HG03097 (cell line): ENCODE results near the gene TCEA2.

Experiments
- ATAC-seq: cut with Tn5 transposase; IDR thresholded peaks from one replicate; pipeline ENCODE4 v1.9.1; 2021; ENCODE audit not compliant: unreplicated experiment, low FRiP score

The TCEA2 gene

DNA sequence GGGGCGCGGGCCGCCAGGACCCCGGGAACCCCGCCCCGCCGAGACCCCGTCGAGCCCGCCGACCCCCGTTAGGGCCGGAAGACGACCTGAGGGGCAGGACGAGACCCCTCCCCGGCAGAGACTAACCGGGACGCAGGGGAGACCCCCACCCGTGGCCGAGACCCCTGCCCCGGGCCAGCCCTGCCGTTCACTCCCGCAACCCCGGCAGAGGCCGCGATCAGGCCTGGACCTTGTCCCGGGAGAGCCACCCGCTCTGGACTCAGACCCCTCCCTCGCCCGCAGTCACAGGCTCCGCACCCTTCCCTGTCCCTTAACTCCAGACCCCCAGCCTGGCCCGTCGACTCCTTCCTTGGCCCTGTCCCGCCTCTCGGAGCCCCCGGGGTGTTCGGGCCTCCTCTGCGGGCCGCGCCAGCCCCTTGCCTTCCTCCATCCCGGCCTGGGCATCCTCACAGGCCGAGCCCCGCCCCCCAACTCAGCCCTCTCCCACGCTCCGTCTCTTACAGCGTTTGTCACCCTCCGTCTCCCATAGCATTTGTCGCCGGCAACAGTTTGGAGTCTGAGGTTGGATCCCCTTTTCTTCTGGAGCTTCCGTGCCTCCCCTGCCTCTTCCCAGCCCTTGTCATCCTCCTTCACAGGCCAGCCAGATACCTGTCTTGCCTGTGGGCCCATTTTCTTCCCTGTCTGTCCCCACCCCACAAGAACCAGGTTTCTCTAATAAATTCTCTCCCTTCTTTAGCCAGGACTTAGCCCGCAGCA, 569 bp downstream of the TCEA2 start:
- ATAC-seq = no peak

DNA sequence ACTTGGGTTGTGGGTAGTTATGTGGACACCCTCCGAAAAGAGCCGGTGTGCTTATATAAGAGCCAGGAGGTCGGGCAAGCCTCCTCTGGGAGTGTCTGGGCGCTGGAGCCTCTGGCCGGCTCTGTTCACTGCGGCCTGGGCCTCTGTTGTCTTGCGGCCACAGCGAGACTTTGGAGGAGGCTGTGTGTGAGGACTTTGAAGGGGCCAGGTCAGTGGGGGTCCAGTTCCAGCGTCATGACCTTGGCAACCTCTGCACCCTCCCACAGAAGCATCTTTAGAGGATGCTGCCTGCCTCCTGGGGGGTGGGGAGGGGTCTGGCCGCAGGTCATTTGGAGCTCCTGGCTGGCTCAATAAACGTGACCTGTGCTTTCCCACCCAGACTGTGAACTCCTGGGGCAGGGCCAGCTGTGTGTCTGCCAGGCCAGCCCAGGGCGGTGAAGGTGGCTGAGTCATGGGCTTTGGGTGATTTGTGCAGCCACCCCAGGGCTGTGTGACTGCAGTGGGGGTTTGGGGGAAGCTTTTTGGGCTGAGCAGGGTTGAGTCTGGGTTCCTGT, 1.2 kb downstream of the TCEA2 start:
- ATAC-seq = no peak

DNA sequence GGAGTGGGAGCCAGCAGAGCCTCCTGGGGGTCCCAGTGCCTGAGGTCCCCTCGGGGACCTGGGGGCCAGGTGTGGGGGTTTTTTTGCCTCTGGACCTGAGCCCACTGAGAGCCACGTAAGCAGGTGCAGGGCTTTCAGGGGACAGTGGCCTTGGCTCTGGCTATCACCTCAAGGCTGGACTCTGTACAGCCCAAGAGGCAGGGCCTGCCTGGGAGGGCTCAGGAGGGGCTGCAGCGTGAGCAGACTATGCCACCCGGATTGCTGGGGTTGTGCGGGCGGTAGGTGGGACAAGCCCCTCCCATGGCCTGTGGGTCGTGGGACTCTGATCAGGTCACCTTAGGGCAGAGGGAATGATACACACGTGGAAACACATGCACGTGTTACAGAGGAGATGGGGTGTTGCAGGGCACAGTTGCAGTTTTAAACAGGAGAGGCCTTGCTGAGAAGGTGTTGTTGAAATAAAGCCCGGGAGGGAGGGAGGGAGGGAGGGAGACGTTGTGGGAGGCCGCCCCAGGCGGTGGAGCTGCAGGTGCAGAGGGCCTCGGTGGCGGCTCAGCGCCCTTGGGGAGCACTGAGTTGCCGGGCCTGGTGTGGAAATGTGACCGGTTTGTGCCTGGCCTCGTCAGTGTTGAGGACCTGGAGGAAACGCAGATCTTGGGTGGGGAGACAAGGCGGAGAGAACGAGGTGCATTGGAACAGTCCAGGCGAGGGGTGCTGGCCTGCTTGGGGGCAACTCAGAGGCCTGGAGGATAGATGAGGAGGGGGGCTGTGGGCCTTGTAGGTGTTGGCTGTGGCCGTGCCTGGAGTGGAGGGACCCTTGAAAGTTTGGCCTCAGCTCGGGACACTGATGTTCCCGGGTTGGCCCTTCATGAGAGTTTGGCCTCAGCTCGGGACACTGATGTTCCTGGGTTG, 2.3 kb downstream of the TCEA2 start:
- no peak for ATAC-seq

DNA sequence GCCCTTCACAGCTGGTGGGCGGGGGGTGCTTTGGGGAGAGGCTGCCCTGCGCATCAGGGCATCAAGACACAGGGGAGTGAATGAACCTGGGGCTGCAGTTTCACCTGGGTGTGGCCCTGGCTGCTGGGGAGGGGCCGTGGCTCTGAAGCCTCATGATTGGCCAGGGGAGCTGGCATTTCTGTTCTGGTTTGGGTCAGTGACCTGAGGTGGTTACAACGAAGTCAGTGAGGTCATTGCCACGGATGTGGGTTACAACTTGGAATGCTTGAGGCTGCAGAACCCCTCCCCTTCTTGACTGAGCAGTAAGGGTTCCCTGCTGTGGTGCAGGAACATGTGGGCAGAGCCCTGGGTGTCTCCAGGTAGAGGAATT, 3.0 kb downstream of the TCEA2 start:
- ATAC-seq = peak; percentile 42

DNA sequence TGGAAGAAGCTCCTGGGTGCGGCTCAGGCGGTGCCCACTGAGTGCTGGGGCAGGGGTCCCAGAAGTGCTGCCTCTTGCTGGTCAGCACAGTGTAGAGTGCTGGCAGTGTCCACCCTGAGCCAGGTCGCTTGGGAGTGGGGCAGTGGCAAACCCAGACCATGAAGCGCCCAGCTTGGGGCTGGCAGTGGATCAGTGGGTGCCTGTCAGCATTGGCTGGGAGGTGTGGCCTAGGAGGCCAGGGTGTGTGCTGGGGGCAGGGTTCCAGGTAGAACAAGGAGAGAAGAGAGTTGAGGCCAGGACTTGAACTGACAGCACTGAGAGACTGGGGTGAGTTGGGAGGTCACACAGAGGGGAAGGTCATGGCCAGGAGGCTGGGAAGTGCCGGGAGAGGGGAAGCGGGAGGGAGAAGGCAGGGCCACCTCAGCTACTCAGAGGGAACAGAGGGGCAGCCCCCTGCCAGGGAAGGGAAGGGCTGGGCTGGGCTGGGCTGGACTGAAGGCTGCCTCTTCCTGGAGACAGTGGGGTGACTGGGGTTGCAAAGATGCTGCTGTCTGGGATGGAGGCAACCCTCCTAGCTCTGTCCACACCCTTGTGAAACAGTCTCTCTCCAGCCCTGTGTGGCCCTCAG, 4.1 kb downstream of the TCEA2 start:
- ATAC-seq = no peak

DNA sequence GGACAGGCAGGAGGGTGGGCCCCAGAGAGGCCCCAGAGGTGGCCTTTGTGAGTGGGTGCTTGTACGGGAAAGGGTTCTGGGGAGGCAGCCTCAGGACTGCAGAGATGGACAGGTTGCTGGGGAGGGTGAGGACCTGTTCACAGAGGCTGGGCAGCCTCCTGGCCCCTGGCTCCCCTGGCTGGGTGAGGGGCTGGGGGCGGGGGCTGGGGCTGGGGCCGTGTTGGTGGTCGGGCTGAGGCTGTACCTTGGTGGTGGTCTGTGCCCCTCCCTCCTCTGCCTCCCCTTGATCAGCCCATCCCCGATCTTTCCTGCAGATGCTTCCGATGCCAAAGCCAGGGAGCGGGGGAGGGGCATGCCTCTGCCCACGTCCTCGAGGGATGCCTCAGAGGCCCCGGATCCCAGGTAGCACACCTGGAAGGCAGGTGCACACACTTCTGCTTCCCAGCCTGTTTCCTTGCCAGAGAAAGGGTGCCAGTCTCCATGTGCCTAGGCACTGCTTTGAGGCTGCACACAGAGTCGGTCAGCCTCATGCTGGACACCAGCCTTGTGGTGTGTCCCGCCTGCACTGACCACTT, 4.8 kb downstream of the TCEA2 start:
- ATAC-seq = no peak

DNA sequence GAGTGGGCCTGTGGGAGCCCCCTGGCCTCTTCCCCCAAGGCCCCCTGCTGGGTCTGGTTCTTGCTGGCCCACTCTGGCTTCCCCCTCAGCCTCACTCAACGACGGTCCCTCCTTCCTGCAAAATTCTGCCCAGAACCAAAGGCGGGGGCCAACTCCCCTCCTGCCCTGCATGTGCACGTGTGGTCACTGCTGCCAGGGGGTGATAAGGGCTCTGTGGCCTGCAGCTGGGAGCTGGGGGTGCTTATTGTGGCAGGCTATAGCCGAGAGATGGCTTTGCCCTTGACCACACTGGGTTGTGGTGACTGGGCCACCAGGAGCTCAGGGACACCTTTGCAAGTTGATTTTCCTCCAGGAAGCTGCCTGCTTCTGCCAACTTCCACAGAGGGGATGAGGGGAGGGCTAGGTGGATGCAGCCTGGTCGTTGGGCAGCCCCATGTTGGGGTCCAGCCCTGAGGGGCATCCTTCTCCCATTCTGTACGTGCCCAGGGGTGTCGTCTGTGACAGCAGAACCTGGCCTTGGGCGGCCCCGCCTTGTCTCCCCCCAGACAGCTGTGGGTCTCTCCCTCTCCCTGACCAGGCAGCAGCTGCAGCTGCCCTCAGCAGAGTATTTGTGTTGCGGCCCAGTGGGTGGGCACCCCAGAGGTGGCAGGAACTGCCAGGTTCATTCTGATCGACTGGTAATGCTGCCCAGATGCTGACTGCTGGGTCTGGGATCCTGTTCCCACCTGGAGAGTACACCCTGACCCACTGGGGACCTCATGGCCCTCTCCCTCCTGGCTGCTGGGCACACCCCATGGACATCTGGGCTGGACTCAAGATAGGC, 5.6 kb downstream of the TCEA2 start:
- no peak for ATAC-seq

DNA sequence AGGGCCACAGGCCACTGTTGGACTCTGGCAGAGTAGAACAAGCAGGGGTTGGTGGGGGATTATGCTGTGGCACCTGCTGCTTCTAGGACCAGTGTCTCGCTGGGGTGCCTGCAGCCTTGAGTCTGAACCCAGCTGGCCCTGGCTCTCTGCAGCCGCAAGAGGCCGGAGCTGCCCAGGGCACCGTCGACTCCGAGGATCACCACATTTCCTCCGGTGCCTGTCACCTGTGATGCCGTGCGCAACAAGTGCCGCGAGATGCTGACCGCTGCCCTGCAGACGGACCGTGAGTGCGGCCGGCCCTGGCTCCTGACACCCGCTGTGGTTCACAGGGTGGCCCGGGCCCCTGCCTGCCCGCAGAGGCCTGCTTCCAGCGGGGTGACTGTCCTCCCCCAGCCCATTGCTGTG, 6.2 kb downstream of the TCEA2 start:
- ATAC-seq = no peak

DNA sequence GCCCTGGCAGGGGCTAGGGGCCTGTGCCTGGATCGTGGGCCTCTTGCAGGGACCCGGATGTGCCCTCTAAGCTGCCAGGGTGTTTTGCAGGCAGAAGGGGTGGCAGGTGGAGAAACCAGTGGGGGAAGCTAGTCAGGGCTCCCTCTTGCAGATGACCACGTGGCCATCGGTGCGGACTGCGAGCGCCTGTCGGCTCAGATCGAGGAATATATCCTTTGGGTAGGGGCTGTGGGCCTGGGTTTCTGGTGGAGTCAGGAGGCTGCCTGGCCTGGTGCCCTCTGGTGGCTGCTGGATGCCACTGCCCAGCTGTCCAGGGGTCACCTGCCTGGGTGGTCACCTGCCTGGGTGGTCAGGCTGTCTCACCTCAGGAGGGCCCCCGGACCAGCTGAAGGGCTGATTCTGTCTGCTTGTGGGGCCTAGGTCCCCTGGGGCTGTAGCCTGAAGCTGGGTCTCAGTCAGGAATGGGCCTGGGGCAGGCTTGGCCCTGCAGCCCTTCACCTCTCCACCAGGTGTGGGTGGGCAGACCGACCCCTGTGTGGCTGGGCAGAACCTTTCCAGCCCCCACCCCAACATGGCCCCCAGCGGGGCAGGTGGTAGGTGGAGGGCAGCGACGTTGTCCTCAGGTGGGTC, 6.7 kb downstream of the TCEA2 start:
- ATAC-seq = no peak

DNA sequence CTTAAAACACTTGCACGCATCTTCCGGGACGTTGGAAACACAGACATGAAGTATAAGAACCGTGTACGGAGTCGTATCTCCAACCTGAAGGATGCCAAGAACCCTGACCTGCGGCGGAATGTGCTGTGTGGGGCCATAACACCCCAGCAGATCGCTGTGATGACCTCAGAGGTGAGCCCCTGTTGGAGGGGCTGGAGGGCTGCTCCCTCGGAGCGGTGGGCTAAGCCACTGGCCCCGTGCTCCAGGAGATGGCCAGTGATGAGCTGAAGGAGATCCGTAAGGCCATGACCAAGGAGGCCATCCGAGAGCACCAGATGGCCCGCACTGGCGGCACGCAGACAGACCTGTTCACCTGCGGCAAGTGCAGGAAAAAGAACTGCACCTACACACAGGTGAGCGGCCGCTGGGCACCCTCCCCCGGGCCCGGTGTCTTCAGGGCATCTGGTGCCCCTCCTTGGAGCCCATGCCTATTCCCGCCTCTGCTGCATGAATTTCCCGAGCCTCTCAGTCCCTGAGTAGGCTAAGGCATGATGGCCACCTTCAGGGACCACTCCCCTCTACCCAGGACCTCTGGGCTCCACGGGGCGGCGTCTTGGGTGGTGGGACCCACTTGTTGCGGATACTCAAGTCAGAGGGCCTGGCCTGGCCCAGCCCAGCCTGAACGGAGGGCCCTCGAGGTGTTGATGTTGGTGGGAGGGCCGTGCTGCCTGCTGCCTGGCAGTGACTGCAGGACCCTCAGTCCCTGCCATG, 7.4 kb downstream of the TCEA2 start:
- ATAC-seq = no peak

DNA sequence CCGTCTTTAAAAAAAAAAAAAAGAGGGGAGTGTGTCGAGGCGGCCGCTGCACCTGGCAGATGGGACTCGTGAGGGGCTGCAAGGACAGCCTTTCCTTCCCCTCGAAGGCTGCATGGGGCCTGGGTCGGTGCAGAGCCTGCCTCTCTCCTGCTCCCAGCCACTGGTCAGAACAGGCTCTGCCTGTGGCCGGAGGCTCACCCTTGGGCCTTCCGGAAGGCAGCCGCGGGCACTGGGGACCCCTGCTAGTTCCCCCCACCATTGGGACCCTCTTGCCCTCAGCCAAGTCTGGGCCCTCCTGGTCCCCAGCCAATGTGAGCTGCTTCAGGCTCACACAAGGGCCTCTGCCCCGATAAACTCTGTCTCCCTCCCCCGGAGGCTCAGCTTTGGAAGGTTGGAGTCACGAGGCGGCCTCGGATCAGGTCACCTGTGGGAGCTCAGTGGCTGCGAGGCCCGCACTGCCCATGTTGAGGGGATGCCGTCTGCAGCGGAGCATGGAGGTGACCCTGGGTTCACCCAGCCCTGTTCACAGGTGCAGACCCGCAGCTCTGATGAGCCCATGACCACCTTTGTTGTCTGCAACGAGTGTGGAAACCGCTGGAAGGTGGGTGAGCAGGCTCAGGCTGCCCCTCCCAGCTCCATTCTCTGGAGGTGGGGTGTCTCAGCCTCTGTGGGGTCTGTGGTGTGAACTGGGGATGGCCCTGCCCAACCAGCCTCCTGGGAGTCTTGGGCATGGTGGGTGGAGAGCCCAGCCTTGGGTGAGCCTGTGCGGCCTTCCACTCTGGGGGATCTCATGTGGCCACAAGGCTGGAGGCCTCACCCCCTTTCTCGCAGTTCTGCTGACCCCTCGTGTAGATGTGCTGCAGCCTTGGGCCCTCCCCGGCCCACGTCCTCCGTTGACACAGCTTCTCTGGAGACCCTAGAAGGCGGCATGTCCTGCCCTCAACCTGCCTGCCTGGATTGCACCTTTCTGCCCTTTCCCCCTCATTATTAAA, 8.6 kb downstream of the TCEA2 start:
- ATAC-seq = no peak

DNA sequence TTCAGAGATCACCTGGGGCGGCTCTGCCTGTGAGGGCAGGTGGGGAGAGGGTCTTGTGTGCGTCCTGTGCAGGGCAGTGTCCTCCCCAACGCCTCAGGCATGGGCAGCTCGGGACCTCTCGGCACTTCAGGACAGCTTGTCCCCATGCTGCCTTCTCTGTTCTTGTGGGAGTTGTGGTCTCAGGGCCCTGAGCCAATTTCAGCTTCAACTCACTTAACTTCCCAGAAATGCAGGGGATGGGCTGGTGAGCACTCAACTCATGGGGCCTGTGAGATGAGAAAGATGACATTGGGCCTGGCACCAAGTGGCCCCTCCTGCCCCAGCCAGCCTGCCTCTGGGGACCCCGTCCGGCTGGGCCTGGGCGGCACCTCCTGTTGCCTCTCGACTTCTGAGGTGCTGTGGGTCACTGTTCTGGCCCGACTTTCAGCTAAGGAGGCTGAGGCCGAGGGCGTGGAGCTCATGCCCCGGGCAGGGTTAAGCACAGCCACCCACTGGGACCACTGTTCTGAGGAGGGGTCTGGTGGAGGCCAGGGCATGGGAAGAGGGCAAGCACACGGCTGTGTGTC, 9.6 kb downstream of the TCEA2 start:
- no peak for ATAC-seq

DNA sequence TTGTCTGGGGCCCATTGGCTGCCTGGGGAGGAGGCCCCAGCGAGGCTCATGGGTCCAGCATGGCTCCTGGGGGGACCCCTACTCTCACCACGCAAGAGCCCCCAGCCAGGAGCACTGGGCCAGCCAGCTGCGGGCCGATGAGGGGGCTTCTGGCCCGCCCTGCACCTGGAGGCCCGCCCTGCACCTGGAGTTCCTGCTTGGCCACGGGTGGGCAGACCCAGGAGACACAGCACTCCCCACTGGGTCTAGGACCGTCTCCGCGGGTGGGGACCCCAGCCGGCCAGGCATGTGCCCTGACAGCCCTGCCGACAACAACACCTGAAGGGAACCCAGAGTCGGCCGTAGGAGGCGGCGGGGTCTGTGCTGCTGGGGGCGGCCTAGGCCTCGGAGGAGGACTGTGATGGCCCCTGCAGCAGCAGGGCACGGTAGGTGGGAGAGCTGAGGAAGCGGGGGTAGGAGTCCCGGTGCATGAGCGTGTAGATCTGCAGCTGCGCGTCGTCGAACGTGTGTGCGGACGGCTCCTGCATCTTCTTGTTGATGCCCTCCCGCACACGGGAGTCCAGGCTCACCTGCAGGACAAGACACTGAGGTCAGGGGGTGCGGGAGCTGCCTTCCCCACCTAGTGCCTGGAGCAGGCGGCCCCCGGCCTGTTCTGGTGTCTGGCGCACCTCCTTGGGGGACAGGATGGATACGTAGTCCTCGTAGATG, 10.6 kb downstream of the TCEA2 start:
- no peak for ATAC-seq

DNA sequence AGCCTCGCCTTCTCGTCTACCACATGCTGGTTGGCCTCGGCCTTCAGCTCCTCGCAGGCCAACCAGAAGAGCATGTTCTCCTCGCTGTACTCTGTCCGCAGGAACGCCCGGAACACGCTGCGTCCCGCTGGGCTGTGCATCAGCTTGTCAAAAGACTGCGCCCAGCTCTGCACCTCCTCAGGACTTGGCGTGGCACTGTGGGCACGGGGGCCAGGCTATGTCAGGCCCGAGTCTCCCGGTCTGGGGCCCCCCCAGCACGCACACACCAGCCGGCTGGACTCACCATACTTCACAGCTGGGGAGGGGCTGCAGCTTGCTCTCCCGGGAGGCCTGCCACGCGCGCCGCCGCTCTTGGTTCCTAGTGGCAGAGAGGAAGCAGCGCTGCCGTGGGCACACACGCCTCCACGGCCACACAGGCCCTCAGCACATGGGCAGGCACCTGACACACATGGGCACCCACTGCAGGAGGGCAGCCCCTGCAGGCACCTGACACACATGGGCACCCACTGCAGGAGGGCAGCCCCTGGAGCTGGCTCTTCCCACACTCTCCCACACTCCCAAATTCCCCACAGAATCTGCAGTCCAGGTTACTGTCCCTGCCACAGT, 11.3 kb downstream of the TCEA2 start:
- ATAC-seq = no peak

DNA sequence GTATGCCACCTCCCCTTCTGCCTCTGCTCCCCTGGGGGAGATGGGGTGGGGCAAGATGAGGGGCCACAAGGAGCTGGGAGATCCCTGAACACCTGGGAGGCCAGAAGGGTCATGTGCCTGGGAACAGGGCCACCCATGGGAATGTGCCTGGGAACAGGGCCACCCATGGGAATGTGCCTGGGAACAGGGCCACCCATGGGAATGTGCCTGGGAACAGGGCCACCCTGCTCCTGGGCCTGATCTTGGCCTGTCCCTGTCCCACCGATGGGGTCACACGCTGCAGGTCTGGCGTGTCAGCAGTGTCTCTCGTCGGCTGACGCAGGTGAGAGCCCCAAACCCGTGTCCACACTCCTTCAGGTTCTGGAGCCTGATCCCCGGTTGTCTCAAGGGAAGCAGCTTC, 12.0 kb downstream of the TCEA2 start:
- ATAC-seq = no peak

DNA sequence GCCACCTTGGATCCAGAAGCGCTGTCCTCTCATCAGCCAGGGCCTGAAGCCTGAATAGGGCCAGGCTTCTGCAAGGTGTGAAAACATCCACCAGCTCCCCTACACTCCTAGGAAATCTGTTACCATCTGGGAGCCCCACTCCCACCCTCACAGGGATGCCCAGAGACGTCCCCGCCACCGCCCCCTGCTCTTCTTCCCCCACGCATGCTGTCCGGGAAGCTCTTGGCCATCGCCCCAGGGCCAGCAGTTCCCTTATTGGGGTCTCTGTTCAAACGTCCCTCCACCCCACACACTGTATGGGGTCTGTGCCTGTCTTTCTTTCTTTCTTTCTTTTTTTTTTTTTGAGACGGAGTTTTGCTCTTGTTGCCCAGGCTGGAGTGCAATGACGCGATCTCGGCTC, 12.6 kb downstream of the TCEA2 start:
- ATAC-seq = no peak
